COLO668 (cell line): ENCODE data around the gene POLRMT.

ENCODE experiments used
- DNase-seq: peaks from one replicate; lab custom pipeline; 2025; ENCODE audit not compliant: unreplicated experiment; lab: John Stamatoyannopoulos, UW

The POLRMT gene

DNA sequence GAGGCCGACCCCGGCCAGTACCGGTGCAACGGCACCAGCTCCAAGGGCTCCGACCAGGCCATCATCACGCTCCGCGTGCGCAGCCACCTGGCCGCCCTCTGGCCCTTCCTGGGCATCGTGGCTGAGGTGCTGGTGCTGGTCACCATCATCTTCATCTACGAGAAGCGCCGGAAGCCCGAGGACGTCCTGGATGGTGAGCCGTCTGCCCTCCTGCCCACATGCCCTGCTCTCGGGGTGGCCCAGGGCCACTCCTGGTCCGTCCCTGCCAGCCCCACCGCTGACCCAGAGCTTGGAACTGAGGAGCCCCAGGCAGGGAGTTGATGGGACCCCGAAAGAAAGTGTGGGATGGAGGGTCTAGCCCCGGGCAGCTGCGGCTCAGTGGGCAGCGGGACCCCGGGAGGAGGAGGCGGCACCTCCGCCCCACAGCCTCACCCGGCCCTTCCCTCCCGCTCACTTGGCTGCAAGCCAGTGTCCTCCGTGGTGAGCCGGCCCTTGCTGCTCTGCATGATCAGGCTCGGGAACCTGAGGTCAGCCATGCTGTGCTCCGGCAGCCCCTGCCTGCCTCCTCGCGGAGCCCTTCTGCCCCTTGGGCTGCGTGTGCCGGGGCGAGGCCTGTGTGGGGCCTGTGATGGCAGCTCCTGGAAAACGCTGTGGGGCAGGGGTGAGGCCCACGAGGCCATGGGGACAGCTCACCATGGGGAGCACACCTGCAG is 51.8 kb downstream of the POLRMT start:
- peak; percentile 16 for DNase-seq

DNA sequence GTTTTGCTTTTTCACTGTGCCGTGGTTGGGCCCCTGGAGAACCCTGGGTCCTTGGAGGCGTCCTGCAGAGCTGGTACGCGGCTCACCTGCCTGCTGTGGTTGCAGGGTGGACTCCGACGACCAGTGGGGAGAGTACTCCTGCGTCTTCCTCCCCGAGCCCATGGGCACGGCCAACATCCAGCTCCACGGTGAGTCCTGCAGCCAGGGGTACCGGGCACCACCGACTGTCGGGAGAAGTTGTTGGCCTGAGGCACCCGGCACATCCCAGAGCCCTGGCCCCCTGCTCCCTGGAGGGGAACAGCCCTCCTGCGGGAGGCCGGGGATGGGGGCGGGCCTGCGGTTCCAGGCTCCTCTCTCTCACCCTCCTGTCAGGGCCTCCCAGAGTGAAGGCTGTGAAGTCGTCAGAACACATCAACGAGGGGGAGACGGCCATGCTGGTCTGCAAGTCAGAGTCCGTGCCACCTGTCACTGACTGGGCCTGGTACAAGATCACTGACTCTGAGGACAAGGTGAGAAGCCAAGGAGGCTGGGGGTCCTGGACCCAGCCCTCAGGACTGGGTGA is 53.0 kb downstream of the POLRMT start:
- DNase-seq: no peak

DNA sequence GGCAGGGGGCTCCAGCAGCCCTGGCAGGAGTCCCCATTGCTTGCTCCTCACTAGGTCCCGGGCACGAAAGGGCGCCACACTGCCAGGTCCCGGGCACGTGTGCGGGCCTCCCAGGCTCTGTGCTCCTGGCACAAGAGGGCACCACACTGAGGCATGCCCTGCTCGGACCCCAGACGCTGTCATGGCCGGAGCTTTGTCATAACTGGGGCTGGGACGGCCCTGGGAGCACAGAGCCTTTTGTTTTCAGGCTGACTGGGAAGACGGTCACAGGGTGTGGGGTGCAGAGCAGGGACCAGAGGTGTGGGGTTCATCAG is 53.5 kb downstream of the POLRMT start:
- DNase-seq: no peak

DNA sequence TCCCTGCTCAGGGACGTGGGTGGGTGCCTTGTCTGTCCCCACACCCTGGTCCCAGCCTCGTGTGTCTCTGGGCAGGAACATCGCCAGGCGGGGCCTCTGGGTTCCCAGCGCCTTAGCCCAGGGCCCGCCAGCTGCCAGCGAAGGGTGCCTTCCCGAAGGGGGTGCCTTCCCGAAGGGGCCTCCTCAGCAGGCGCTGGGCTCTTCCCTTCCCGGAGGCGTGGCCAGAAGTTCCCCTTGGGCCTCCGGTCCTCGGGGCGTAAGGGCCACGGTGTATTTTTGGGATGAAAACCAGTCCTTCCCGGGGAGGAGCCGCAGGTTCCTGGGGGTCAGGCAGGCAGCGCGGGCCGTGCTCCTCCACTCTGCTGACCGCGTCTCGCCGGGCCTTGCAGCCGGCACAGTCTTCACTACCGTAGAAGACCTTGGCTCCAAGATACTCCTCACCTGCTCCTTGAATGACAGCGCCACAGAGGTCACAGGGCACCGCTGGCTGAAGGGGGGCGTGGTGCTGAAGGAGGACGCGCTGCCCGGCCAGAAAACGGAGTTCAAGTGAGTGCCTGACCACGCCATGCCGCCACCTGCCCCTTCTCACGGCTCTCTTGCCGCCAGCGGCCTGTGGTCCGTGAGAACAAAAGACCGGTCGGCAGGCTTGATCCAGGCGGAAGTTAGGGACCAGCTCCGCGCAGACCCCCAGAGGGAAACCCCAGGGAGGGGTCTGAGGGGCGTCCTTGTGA is 54.1 kb downstream of the POLRMT start:
- DNase-seq: no peak

DNA sequence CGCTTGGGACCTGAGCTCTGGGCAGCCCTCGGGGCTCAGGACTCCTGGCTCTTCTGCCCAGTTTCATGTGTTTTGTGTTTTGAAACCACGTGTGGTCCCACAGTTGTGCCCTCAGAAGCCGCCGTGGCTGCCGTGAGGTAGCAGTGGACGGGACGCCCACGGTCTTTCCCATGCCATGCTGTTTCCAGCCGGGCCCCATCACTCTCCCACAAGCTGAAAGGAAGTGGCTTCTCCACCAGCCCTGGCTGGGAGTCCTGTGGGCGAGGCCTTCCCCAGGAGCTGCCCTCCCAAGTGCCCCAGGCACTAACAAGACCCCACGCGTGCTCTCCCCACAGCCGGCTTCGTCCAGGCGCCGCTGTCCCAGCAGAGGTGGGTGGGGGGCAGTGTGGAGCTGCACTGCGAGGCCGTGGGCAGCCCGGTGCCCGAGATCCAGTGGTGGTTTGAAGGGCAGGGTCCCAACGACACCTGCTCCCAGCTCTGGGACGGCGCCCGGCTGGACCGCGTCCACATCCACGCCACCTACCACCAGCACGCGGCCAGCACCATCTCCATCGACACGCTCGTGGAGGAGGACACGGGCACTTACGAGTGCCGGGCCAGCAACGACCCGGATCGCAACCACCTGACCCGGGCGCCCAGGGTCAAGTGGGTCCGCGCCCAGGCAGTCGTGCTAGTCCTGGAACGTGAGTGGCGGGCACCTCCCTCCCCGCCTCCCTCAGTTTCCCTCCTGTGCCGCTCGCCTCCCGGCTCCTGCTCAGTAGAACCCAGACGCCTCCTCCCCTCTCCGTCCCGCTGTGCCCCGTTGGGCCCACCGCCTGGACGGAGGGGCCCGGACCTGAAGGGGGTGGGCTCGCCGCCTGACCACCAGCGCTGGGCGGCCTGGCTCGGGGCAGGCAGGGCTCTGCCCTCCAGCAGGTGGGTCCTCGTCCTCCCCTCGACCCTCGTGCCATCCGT is 55.6 kb downstream of the POLRMT start:
- DNase-seq: no peak

DNA sequence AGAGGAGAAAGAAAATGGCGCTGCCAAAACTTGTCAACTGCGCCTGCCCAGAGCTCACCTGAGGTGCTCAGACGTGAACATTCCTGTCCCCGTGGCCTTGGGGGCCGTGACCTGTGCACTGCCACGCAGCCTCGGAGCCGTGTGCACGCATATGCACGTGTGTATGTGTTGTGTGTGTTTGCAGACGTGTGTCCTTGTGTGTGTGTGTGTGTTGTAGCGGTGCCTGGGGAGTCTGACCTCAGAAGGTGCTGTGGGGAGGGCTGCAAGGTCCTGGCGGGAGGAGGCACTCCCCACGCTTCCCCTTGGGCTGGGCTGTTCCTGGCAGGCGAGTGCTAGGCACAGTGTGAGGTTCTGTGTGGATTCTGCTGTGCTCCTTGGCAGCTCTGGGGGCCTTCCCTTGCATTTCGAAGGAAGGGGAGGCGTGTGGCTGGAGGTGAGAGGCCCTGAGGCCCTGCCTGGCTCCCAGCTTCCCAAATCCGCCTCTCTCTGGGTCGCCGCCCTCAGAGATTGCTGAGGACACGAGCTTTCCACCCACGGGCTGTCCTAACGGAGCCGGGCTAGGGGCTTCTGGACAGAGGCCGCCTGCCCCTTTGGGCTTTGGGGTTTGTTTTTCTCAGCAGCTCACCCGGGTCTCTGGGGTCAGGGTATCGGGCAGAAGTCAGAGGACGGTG is 56.4 kb downstream of the POLRMT start:
- no peak for DNase-seq

DNA sequence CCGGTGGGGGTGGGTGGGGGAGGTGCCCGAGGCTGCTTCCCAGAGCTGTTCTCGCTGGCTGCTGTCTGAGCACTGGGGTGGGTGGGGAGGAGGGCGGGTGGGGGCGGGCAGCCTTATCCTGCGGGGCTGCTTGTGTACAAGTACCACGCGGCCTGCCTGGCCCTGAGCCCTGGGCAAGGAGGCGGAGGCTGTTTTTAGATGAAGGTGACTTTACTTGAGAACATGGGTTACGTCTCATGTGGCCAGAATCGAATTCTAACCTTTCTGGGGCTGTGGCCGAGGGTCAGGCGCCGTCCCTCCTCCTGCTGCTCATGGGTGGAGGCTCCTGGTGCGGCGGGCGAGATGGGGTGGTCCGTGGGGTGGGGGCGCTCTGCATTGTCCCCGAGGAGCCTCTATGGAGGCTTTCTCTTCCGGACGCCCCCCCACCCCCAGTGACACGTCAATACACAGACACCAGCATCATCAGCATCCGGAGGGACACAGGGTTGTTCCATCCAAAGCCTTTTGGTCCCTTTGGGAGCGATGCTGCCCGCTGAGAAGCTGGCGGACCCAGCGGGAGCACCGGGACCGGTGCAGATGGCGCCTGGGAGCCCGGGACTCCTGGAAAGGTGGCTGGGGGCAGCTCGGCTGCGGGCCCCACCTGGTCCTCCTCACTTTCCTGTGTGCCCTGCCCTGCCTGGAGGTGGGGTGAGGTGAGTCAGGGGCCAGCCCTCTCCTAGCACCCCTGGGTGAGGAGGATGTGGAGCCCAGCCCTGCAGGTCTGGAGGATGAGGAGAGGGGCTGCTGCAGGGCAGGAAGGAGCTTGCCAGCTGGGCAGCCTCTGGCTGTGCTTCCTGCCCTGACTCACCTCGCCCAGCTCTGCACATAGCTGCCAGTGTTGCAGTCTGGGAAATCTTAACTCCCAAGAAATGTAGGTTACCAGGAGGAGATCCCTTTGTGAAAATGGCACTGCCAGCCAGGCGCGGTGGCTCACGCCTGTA is 57.5 kb downstream of the POLRMT start:
- DNase-seq: peak; percentile 16

DNA sequence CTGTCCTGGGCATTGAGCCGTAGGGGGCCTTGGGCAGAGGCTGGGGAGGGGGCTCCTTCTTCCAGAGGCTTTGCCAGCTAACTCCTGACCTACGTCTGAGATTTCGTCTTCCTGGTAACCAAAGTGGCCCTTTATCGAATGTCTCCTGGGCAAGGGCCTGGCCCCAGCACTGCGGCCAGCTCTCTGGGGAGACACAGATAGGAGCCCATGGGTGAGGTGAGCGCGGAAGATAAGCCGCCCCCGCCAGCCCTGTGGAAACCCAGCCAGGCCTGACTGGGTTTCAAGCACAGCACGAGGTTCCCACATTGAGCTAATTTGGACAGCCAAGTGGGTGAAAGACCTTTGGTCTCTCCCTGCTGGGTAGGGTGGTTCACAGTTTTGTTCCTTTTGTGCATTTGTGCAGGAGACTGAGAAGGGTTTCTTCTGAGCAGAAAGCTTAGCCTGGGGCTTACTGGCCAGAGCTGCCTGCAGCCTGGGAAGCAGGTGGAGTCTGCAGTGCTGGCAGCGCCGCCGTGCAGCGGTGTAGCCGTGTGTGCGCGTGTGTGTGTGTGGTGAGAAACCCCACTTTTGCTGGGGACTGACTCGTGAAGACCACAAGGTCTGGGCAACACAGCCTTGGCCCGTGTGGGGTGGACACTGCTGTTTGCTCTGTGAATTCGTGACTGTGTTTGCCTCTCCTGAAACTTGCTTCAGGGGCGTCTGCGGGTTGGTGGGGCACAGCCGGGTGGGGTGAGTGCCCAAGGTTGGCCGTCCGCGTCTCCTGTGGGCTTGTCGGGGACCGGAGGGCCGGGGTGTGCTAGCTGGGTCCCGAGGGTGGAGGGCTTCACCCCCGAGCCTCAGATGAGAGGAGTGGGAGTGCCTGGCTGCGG is 58.4 kb downstream of the POLRMT start:
- peak; percentile 57 for DNase-seq

DNA sequence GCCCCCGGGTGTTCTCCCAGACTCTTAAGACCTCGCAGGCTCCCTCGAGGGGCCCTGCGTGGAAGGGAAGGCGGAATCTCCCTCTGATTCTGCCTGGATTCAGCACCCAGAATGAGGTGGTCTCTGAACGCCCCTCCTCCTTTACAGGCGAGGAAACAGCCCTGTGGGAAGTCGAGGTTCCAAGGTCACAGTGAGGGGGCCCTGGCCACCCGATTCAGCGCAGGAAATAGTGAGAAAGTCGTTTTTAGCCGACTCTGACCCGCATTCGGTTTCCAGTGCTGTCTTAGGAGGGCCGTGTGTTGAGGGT is 59.9 kb downstream of the POLRMT start:
- no peak for DNase-seq

DNA sequence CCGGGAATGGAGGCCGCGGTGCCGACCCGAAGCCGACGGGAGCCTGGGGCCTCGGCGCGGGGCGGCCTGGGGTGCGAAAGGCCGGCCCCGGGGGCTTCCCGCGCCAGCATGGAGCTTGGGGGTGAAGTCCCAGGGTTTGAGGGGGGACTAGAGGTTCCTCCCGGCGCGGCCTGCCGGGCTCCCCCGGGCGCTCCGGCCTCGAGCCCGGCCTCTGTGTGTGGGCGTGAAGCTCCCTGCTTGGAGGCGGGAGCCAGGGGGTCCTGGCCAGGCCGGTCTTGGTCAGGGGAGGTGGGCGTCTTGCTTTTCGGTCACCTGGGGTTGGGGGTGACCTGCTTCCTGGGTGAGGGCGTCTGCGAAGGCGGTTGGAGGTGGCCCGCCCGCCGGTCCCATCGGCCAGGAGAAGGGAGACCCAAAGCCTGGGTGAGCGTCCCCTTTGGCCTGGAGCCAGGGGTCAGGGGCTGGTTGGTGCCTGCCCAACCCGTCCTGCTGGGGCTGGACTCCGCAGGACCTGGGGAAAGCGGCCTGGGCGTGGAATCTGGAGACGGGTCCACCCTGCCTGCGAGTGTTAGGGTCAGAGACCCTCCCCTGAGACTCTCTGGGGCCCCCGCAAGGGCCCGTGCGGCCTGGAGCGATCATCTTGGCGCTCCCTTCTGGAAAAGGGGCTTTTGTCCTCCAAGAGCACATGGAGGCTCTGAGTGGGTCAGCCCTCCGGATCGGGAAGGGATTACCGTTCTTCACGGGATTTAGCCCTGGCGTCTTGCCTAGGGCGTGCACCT is 60.4 kb downstream of the POLRMT start:
- DNase-seq: peak; percentile 50

DNA sequence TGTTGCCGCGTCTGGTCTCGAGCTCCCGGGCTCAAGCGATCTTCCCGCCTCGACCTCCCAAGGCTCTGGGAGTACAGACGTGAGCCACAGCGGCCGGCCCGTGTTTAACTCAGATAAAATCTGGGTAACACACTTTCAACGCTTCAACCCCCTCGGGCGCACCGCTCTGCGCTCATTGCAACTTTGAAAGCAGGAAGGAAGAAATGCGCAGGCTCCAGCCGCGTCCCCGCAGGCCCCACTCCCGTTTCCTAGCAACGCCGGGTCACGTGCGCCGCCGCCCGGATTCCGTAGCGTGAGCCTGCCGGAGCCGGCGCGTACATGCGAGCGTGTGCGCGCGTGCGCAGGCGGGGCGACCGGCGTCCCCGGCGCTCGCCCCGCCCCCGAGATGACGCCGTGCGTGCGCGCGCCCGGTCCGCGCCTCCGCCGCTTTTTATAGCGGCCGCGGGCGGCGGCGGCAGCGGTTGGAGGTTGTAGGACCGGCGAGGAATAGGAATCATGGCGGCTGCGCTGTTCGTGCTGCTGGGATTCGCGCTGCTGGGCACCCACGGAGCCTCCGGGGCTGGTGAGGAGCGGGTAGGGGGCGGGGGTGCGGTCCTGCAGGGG is 61.1 kb downstream of the POLRMT start, which contains the start of gene BSG:
Gene BSG (plus strand): TSS at position 457 of the 603 bp plus-strand sequence. CDS start 39 bp downstream, at position 496.
- peak; percentile 99 for DNase-seq

DNA sequence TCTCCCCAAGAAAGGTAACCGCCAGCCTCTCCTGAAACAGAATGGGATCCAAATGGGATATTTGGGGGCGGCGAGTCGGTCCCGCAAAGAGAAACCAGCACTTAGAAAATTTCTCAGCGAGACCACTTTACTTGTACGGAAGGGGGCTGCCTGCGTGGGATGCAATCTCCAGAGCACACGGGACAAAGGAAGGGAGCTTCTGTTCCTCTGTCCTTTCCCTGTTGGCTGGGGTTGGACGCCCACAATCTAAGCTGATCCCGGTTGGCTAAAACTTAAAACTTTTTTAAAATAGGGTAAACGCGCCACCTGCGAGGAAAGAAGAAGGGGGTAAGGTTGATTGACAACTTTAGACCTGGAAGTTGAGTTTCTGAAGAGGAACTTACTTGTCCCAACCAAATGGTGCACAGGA is 61.8 kb downstream of the POLRMT start:
- peak; percentile 54 for DNase-seq

DNA sequence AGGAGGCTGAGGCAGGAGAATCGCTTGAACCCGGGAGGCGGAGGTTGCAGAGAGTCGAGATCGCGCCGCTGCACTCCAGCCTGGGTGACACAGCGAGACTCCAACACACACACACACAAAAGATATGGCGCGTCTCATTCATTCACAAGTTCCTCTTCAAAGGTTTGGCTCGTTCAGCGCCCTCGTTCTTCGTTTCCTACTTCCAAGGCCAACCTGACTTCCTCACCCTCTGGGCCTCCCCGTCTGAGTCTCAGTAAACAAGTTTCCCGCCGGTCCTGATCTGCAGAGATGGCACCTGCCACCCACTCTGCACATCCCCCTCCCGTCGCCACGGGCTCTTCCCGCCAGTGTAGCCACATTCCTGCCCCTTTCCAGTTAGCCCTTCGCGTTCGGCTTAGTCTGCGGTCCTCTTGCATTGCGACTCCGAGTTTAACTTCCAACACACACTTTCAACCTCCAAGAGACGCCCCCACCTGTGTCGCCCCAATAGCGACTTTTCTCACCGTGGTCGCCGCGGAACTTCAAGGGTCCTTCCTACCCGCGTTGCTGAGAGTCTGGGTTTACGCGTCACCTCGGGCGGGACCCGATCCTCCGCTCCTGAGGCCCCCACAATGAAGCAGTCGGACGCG is 62.3 kb downstream of the POLRMT start:
- DNase-seq: peak; percentile 81

DNA sequence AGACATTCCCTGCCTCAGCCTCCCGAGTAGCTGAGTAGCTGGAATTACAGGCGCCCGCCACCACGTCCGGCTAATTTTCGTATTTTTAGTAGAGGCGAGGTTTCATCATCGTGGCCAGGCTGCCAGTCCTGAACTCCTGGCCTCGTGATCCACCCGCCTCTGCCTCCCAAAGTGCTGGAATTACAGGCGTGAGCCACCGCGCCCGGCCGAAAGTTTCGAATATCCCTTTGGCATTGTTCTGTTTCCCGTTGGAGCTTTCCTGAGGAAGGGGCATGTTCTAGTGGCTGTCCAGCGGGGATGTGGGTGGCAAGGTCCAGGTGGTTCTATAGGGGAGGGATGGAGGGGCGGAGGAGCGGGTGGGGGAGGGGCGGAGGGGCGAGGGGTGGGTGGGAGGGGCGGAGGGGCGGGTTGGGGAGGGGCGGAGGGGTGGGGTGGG is 63.1 kb downstream of the POLRMT start:
- DNase-seq: no peak

DNA sequence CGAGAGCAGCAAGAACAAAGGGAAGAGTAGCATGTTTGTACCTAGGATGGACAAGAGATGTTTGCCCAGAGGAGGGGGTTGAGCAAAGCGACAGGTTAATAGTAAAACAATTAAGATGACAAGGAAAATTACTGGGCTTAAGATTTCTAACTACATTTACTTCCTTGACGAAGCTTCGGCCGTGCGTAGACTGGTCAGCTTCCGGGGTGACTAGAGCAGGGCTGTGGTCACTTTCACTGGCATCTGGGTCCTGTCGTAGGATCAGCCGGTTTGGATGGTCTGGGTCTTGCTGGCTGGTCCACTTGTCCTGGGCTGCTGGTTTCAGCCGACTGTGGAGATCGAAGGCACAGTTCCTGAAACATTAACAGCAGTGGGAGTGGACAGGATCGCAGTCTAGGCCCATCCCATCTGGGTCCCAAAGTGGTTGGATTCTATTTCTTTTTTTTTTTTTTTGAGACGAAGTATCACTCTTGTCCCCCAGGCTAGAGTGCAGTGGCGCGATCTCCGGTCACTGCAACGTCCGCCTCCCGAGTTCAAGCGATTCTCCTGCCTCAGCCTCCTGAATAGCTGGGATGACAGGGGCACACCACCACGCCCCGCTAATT is 65.9 kb downstream of the POLRMT start:
- no peak for DNase-seq
